Neural cell (in vitro differentiated cells): ENCODE results near the gene MRTFB. TPM values are rescaled to one million over a fixed set of nuclear protein-coding genes. Genes with fewer than 3 reads are reported as not detected.

Experiments
- H2AFZ ChIP-seq: fragments of 200-600, 300-800 bp; sonication (generic), shearing (Covaris generic); 2 replicates; pipeline ENCODE4 v1.6.0; 2014; ENCODE audit warnings: low read depth, mild to moderate bottlenecking, antibody characterized with exemption, low read length, moderate library complexity
- H3F3A ChIP-seq: fragments of 200-600 bp; shearing (Covaris generic); 2 replicates; pipeline ENCODE4 v1.6.1; 2016; ENCODE audit warnings: mild to moderate bottlenecking, moderate library complexity, mixed read lengths, antibody characterized with exemption, low read length; ENCODE audit not compliant: insufficient read depth, poor library complexity, severe bottlenecking
- H3K27ac ChIP-seq: fragments of 200-600, 300-800 bp; sonication (generic), shearing (Covaris generic); 2 replicates; pipeline ENCODE4 v1.5.1; 2014; ENCODE audit warnings: mild to moderate bottlenecking, low read length, moderate library complexity
- H3K27me3 ChIP-seq: fragments of 300-800, 200-600 bp; sonication (generic), shearing (Covaris generic); 2 replicates; pipeline ENCODE4 v1.6.0; 2014; ENCODE audit warnings: mild to moderate bottlenecking, low read depth, low read length, moderate library complexity; ENCODE audit not compliant: insufficient read depth
- H3K36me3 ChIP-seq: fragments of 300-800, 200-600 bp; sonication (generic), shearing (Covaris generic); 2 replicates; pipeline ENCODE4 v1.5.1; 2014; ENCODE audit warnings: mild to moderate bottlenecking, antibody characterized with exemption, low read length, moderate library complexity; ENCODE audit not compliant: insufficient read depth
- H3K4me2 ChIP-seq: fragments of 300-800, 200-600 bp; sonication (generic), shearing (Covaris generic); 2 replicates; pipeline ENCODE4 v1.6.0; 2014; ENCODE audit warnings: mild to moderate bottlenecking, low read length
- H3K4me3 ChIP-seq: fragments of 300-800, 200-600 bp; sonication (generic), shearing (Covaris generic); 2 replicates; pipeline ENCODE4 v1.5.1; 2014; ENCODE audit warnings: mild to moderate bottlenecking, low read length, moderate library complexity
- H3K79me2 ChIP-seq: fragments of 200-600 bp; shearing (Covaris generic); replicated peaks from 2 replicates; pipeline ENCODE4 v1.6.0; 2014; ENCODE audit warnings: mild to moderate bottlenecking, low read length, moderate library complexity; ENCODE audit not compliant: insufficient read depth
- H3K9ac ChIP-seq: fragments of 300-800, 200-600 bp; sonication (generic), shearing (Covaris generic); 2 replicates; pipeline ENCODE4 v1.6.1; 2016; ENCODE audit warnings: mild to moderate bottlenecking, low read length, mixed read lengths
- H3K9me2 ChIP-seq: fragments of 200-600 bp; shearing (Covaris generic); 2 replicates; pipeline ENCODE4 v1.6.1; 2016; ENCODE audit warnings: mild to moderate bottlenecking, low read length, mixed read lengths; ENCODE audit not compliant: insufficient read depth
- H3K9me3 ChIP-seq: fragments of 200-600, 300-800 bp; sonication (generic), shearing (Covaris generic); 2 replicates; pipeline ENCODE4 v1.6.1; 2016; ENCODE audit warnings: mild to moderate bottlenecking, mixed run types, low read length, moderate library complexity, mixed read lengths
- H4K20me1 ChIP-seq: fragments of 200-600 bp; shearing (Covaris generic); 2 replicates; pipeline ENCODE4 v1.6.1; 2016; ENCODE audit warnings: mild to moderate bottlenecking, mixed run types; ENCODE audit not compliant: insufficient read depth
- CTCF ChIP-seq: fragments of 450-650 bp; IDR thresholded peaks from 2 replicates; pipeline ENCODE4 v1.5.1; 2014; ENCODE audit warnings: antibody characterized with exemption, mild to moderate bottlenecking, moderate library complexity; ENCODE audit not compliant: poor library complexity, severe bottlenecking
- EP300 ChIP-seq: fragments of 450-650 bp; conservative IDR thresholded peaks from 2 replicates; pipeline ENCODE4 v1.6.1; 2014; ENCODE audit warnings: antibody characterized with exemption, mild to moderate bottlenecking, moderate library complexity; ENCODE audit not compliant: poor library complexity, severe bottlenecking
- EZH2 ChIP-seq: fragments of 200-600, 300-800 bp; shearing (Covaris generic), sonication (generic); IDR thresholded peaks from 2 replicates; pipeline ENCODE4 v1.6.1; 2014; ENCODE audit warnings: antibody characterized with exemption, low read length, borderline replicate concordance, mild to moderate bottlenecking; ENCODE audit not compliant: insufficient read depth, poor library complexity, severe bottlenecking
- MXI1 ChIP-seq: fragments of 450-650 bp; conservative IDR thresholded peaks from 2 replicates; pipeline ENCODE4 v1.6.1; 2014; ENCODE audit warnings: antibody characterized with exemption, mild to moderate bottlenecking; ENCODE audit not compliant: poor library complexity, severe bottlenecking
- POLR2AphosphoS5 ChIP-seq: IDR thresholded peaks from 2 replicates; pipeline ENCODE4 v1.6.1; 2012
- RAD21 ChIP-seq: fragments of 450-650 bp; conservative IDR thresholded peaks from 2 replicates; pipeline ENCODE4 v1.6.1; 2014; ENCODE audit warnings: antibody characterized with exemption, mild to moderate bottlenecking, moderate library complexity
- REST ChIP-seq: IDR thresholded peaks from 2 replicates; pipeline ENCODE4 v1.6.1; 2012; ENCODE audit warnings: borderline replicate concordance
- SMC3 ChIP-seq: fragments of 450-650 bp; conservative IDR thresholded peaks from 2 replicates; pipeline ENCODE4 v1.6.1; 2014; ENCODE audit warnings: antibody characterized with exemption, mild to moderate bottlenecking, moderate library complexity; ENCODE audit not compliant: poor library complexity
- TAF1 ChIP-seq: IDR thresholded peaks from 2 replicates; pipeline ENCODE4 v1.6.1; 2012; ENCODE audit warnings: low read depth
- polyA plus RNA-seq: library from polyadenylated mRNA; depleted of rRNA; stranded (reverse); fragments of >200 nt; gene quantifications from 2 replicates; pipeline ENCODE4 v1.2.3, GENCODE V29; 2014

Gene MRTFB
- polyA plus RNA-seq, 1 donor from 2014 or later = 18.6 TPM

GRCh38 chr16:14146445-14146844 lies 75.3 kb downstream of the MRTFB start:
- TF ChIP-seq SMC3 = no peak
- Histone ChIP-seq H3K27me3 (no peaks in the 10 kb centered on the region), H3K9me2 (no peaks in the 10 kb centered on the region), H3K27ac (no peak overlapping the region), H3K4me2 (no peak overlapping the region), H4K20me1 (no peaks in the 10 kb centered on the region), H2AFZ (no peak overlapping the region), H3K36me3 (no peaks in the 10 kb centered on the region), H3F3A (no peaks in the 10 kb centered on the region), H3K4me3 (no peak overlapping the region), H3K9ac (no peak overlapping the region), H3K9me3 (no peaks in the 10 kb centered on the region), H3K79me2 (peaks cover 3% of the 10 kb centered on the region)

- H3K79me2 ChIP-seq = peaks cover 3% of the 10 kb centered on the region
- no peak overlapping the region for H3K4me3 ChIP-seq
- no peak overlapping the region for H2AFZ ChIP-seq
- no peak overlapping the region for H3K9ac ChIP-seq
- no peaks in the 10 kb centered on the region for H4K20me1 ChIP-seq
- H3K27me3 ChIP-seq = no peaks in the 10 kb centered on the region
- H3K36me3 ChIP-seq = no peaks in the 10 kb centered on the region
- H3K27ac ChIP-seq = no peak overlapping the region
- H3K9me3 ChIP-seq = no peaks in the 10 kb centered on the region
- no peak for TF ChIP-seq SMC3
- TF ChIP-seq REST = no peak
- no peak for TF ChIP-seq RAD21
- no peak for TF ChIP-seq POLR2AphosphoS5
- no peak for TF ChIP-seq EP300
- no peak for TF ChIP-seq TAF1
- TF ChIP-seq MXI1 = no peak
- TF ChIP-seq EZH2 = no peak
- no peak for TF ChIP-seq CTCF
- H3F3A ChIP-seq = no peaks in the 10 kb centered on the region
- no peaks in the 10 kb centered on the region for H3K9me2 ChIP-seq
- no peak overlapping the region for H3K4me2 ChIP-seq
Observed at GRCh38 chr16:14148016-14148415, 76.9 kb downstream of the MRTFB start.

GRCh38 chr16:14148569-14148968 lies 77.5 kb downstream of the MRTFB start:
- Histone ChIP-seq H3K27ac (no peak overlapping the region), H3K9me3 (no peaks in the 10 kb centered on the region), H2AFZ (no peak overlapping the region), H3K79me2 (peaks cover 3% of the 10 kb centered on the region), H3K27me3 (no peaks in the 10 kb centered on the region), H3F3A (no peaks in the 10 kb centered on the region), H3K9me2 (no peaks in the 10 kb centered on the region), H3K4me3 (no peak overlapping the region), H4K20me1 (no peaks in the 10 kb centered on the region), H3K9ac (no peak overlapping the region), H3K4me2 (no peak overlapping the region), H3K36me3 (no peaks in the 10 kb centered on the region)
- no peak for TF ChIP-seq POLR2AphosphoS5
- TF ChIP-seq TAF1 = no peak
- TF ChIP-seq CTCF = no peak
- TF ChIP-seq RAD21 = no peak
